ENCODE measurements around the gene RAB7B.

- no peak for TF ChIP-seq ZKSCAN1 (IDR thresholded peaks at IDR 0.05; ENCODE audit: low read depth, low read length)
- no peak for TF ChIP-seq SIX5 (IDR thresholded peaks at IDR 0.05; ENCODE audit: borderline replicate concordance in 1 of 2, insufficient read depth in 1 of 2, low read depth in 1 of 2, low read length in 2 of 2)
- TF ChIP-seq L3MBTL2 (IDR thresholded peaks at IDR 0.05), result no peak
- no peak for TF ChIP-seq CLOCK (CRISPR knock-in tag; IDR thresholded peaks at IDR 0.05; ENCODE audit: borderline replicate concordance)
- no peak for TF ChIP-seq POLR2A (conservative IDR thresholded peaks at IDR 0.05)
- TF ChIP-seq HLTF (IDR thresholded peaks at IDR 0.05), result no peak
- TF ChIP-seq FOXO4 (CRISPR knock-in tag; IDR thresholded peaks at IDR 0.05), result no peak
- TF ChIP-seq ZBTB33 (CRISPR knock-in tag; IDR thresholded peaks at IDR 0.05), result no peak
- no peak for TF ChIP-seq CTCF (IDR thresholded peaks at IDR 0.05 in 2 of 3, conservative IDR thresholded peaks at IDR 0.05 in 1 of 3; ENCODE audit: insufficient read depth in 2 of 3, low read depth in 1 of 3, low read length in 3 of 3)
These were observed 34.4 kb upstream of the RAB7B start for GRCh38 chr1:206037581-206037980.
